NCI-H2029 treated with DMSO at 0.1 percent for 48 hours (cell line): ENCODE data around the gene NT5C2.
"Not testable (repeated sequence)": the region's sequence is repeated elsewhere in the genome, so short reads cannot be mapped to it uniquely, and the experiment has no call there.

ENCODE experiments used
- DNase-seq: peaks from one replicate; lab custom pipeline; 2025; lab: John Stamatoyannopoulos, UW

Gene NT5C2

GRCh38 chr10:103193107-103193819, at the start of gene NT5C2:
Gene NT5C2, minus strand, starts transcription at chr10:103193272. Its CDS starts 18,314 bp downstream, at chr10:103174958.
- DNase-seq = no peak

GRCh38 chr10:103241262-103242011, 48.4 kb upstream of the NT5C2 start:
- no peak for DNase-seq

DNA sequence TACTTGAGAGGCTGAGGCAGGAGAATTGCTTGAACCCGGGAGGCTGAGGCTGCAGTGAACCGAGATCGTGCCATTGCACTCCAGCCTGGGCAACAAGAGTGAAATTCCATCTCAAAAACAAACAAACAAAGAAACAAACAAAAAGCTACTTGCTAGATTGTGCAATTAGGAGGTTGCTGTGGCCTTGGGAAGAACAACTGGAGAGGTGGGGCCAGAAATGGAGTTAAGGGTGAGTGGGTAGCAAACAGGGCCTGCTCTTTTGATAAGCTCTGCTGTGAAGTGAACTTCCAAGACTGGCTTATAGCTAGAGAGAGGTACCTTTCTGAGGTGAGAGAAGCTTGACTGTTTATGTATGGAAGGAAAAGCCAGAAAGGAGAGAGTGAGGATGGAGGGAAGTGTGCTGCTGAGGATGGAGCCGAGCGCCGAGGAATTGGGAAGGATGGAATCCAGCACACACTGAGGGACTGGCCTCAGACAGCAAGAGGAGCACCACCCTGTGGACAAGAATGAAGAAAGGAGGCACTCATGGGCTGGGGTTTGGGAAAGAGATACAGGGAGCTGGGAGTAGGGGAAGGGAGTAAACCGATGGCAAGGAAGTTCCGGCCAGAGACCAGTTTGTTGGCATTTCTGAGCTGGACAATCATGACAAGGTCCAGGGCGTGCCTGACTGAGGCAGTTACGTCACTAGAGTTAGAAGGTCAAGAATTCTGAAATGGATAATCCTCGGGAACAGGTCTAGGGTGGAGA, 45.6 kb upstream of the NT5C2 start:
- DNase-seq = no peak

GRCh38 chr10:103235775-103236174, 42.7 kb upstream of the NT5C2 start:
- no peak for DNase-seq

GRCh38 chr10:103232772-103233488, 39.9 kb upstream of the NT5C2 start:
- DNase-seq = no peak

GRCh38 chr10:103232131-103232673, 39.1 kb upstream of the NT5C2 start:
- no peak for DNase-seq

- no peak for DNase-seq
Observed at GRCh38 chr10:103231047-103231551, 38.0 kb upstream of the NT5C2 start.

DNA sequence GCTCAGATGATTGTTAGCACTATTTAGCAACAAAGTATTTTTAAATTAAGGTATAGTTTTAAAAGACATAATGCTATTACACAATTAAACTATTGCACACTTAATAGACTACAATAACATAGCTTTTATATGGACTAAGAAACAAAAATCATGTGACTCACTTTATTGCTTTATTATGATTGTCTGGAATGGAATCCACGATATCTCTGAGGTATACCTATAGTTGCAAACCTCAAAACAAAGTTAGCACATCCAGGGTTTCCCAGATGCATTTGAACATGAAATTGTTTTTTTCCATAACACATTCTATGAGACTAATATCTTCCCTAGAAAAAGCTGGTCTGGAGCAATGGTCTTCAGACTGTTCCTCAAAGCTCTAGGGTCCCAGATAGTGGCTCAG, 34.3 kb upstream of the NT5C2 start:
- DNase-seq = no peak

DNA sequence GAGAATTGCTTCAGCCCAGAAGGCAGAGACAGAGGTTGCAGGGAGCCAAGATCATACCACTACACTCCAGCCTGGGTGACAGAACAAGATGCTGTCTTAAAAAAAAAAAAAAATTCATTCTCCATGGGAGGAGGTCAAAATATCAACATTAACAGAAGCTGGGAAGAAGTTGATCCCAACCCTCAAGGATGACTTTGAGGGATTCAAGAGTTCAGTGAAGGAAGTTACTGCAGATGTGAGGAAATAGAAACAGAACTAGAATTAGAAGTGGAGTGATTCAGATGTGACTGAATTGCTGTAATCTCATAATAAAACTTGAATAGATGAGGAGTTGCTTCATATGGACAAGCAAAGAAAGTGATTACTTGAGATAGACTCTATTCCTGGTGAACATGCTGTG, 32.9 kb upstream of the NT5C2 start:
- DNase-seq = no peak

DNA sequence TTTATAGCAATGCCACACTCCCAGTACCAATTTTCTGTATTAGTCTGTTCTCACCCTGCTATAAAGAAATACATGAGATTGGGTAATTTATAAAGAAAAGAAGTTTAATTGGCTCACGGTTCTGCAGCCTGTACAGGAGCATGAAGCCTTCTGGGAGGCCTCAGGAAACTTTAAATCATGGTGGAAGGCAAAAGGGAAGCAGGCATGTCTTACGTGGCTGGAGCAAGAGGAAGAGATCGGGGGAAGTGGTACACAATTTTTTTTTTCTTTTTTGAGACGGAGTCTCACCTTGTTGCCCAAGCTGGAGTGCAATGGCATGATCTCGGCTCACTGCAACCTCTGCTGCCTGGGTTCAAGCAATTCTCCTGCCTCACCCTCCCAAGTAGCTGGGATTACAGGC, 31.6 kb upstream of the NT5C2 start:
- DNase-seq = not testable (repeated sequence)

GRCh38 chr10:103224133-103224532, 31.1 kb upstream of the NT5C2 start:
- DNase-seq = no peak

- not testable (repeated sequence) for DNase-seq
Observed at GRCh38 chr10:103216362-103216761, 23.3 kb upstream of the NT5C2 start.

DNA sequence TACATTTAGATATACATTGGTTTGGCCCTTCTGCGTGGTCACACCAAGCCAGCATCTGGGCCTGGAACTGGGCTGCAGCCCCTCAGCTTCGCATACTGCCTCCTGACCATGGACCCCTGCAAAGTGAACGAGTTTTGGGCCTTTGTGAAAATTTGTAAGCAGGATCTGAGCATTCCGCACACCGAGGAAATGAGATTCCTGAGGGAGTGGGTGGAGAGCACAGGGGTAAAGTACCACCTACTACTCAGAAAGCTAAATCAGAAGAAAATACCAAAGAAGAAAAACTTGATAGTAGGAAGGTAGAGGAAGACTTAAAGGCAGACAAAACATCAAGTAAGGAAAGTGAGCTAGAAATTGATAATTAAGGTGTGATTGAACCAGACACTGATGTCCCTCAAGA, 22.5 kb upstream of the NT5C2 start:
- DNase-seq = no peak

- not testable (repeated sequence) for DNase-seq
Observed at GRCh38 chr10:103210262-103210661, 17.2 kb upstream of the NT5C2 start.

DNA sequence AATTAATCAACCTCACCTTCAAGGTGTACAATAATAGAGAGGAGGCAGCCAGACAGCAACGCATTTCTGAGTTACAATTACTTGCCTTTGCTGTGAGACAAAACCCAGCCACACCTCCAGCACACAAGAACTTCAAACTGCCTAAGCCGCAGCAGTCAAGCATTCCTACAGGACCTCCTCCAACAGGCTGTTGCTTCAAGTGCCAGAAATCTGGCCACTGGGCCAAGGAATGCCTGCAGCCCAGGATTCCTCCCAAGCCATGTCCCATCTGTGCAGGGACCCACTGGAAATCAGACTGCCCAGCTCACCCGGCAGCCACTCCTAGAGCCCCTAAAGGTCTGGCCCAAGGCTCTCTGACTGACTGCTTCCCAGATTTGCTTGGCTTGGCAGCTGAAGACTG, 14.6 kb upstream of the NT5C2 start:
- DNase-seq = not testable (repeated sequence)

- no peak for DNase-seq
Observed at GRCh38 chr10:103207141-103207540, 14.1 kb upstream of the NT5C2 start.

DNA sequence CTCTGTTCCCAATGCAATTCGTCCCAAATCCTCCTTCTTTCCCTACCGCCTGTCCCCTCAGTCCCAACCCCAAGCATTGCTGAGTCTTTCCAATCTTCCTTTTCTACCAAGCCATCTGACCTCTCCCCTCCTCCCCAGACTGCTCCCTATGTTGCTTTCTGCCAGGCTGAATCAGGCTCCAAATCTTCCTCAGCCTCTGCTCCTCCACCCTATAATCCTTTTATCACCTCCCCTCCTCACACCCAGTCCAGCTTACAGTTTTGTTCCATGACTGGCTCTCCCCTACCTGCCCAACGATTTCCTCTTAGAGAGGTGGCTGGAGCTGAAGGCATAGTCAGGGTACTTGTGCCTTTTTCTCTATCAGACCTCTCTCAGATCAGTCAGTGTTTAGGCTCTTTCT, 13.6 kb upstream of the NT5C2 start:
- not testable (repeated sequence) for DNase-seq

DNA sequence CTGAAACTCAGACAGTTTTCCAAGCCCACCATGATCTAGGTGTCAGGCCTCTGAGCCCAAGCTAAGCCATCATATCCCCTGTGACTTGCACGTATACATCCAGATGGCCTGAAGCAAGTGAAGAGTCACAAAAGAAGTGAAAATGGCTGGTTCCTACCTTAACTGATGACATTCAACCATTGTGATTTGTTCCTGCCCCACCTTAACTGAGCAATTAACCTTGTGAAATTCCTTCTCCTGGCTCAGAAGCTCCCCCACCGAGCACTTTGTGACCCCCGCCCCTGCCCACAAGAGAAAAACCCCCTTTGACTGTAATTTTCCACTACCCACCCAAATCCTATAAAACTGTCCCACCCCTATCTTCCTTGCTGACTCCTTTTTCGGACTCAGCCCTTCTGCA, 12.3 kb upstream of the NT5C2 start:
- not testable (repeated sequence) for DNase-seq

DNA sequence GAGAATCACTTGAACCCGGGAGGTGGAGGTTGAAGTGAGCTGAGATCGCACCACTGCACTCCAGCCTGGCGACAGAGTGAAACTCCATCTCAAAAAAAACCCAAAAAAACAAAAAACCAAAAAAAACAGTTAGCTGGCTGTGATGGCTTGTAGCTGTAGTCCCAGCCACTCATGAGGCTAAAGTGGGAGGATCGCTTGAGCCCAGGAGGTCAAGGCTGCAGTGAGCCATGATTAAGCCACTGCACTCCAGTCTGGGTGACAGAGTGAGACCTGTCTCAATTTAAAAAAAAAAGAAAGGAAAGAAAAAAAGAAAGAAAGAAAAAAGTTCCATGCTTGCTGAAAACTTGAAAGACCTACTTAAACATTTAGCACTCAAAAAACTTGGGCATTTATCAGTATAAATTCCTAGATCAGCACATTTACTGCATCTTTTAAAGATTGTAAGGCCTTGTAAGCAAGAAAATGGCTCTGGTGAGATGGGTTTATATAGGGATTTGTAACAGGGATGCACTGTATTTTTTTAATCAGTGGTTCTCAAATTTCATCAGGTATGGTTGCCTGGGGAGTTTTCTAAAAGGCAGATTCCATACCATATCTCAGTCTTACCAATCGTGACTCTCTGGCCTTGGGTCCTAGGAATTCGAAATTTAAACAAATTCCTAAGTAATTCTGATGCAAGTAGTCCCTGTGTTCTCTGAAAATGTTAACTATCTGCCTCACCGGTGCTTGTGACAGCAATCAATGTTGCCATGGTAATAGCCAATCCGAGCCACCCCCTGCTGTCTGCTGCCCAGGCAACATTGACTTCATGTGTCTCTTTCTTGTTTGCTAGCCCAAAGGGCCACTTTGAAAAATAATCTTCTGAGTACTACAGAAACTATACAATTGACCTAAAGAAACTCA, 11.5 kb upstream of the NT5C2 start:
- no peak for DNase-seq

- DNase-seq = no peak
Observed at GRCh38 chr10:103203466-103203865, 10.4 kb upstream of the NT5C2 start.

- DNase-seq = no peak
Observed at GRCh38 chr10:103202319-103202718, 9.2 kb upstream of the NT5C2 start.
